GM19324 (cell line): ENCODE results near the gene MYADM.

Experiments
- ATAC-seq: cut with Tn5 transposase; IDR thresholded peaks from one replicate; pipeline ENCODE4 v1.9.1; 2021; ENCODE audit warnings: mild to moderate bottlenecking, moderate library complexity; ENCODE audit not compliant: unreplicated experiment, low FRiP score

Gene MYADM

GRCh38 chr19:53908935-53909415, 41.3 kb downstream of the MYADM start, which contains the start of gene CACNG7:
Gene CACNG7 (plus strand): TSS chr19:53909278. CDS start chr19:53912832, 3,554 bp downstream.
- ATAC-seq, result no peak

- no peak for ATAC-seq
Observed at GRCh38 chr19:53909471-53910169, 41.9 kb downstream of the MYADM start.

GRCh38 chr19:53910170-53910518, 42.5 kb downstream of the MYADM start:
- ATAC-seq, result no peak

DNA sequence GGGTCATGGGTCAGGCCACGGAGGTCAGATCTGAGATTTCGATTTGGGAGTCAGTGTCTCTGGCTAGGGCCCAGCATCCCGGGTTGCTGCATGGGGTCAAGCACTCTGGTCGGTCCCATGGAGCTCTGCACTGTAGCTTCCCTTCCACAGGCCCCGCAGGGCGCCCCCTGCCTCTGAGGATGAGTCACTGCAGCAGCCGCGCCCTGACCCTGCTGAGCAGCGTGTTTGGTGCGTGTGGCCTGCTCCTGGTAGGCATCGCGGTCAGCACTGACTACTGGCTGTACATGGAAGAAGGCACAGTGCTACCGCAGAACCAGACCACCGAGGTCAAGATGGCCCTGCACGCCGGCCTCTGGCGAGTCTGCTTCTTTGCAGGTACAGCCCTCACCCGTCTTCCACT, 45.0 kb downstream of the MYADM start:
- ATAC-seq, result no peak

DNA sequence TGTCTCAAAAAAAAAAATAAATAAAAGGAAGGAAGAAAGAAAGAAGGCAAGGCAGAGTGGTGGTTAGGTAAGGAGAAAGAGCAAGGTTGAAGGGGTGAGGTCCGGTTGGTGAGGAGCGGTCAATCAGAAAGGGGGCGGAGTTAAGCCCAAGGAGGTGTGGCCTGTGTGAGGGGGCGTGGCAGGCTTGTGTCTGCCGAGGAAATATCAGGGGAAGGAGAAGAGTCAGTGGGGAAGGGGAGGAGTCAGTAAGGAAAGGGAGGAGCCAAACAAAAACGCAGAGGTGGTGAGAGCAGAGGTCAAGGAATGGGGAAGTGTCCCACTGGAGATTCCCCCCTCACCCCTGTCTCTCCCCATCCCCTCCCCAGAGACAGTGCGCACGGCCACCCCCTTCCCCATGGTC, 47.3 kb downstream of the MYADM start:
- ATAC-seq, result no peak

DNA sequence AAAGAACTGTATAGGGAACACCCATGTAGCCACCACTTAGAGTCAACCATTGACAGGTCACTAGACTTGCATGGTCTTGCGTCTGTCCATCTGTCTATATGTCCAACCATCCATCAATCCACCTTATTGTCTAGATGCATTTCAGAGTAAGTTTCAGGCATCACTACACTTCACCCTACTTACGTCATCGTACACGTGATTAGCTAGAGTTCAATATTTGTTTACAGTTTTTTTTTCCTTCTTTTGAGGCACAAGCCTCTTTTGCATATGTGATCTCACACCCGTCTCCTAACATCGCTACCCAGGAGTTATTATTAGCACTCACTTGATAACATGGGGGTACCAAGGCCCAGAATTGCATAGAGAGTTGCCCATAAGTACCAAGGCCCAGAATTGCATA, 48.3 kb downstream of the MYADM start:
- ATAC-seq, result no peak

DNA sequence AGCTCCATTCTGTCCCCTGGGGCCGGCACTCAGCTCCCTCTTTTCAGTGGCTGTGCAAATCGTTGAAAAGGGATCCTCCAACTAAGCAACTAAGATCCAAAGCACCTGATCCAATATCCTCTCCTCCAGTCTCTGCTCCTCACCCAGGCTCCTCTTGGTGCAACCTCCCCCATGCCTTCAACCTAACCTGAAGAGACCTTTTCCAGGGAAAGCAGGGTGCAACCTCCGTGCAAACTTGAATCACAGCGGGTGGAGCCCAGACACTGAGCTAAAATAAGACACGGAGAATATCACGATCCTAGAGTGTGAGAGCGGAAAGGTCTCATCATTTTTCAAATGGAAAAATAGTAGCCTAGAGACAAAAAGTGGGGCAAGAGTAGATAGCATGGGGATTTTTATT, 49.7 kb downstream of the MYADM start:
- no peak for ATAC-seq
